HG03066 (cell line): ENCODE data around the gene LRRC10B.

ENCODE experiments used
- ATAC-seq: cut with Tn5 transposase; IDR thresholded peaks from one replicate; pipeline ENCODE4 v1.9.1; 2021; ENCODE audit warnings: low read depth; ENCODE audit not compliant: unreplicated experiment

LRRC10B gene

GRCh38 chr11:61507012-61507768 lies 1.4 kb upstream of the LRRC10B start:
- no peak for ATAC-seq

- no peak for ATAC-seq
Observed at GRCh38 chr11:61509043-61510029, 787 bp downstream of the LRRC10B start.

- ATAC-seq = no peak
Observed at GRCh38 chr11:61510166-61510919, 1.8 kb downstream of the LRRC10B start.

DNA sequence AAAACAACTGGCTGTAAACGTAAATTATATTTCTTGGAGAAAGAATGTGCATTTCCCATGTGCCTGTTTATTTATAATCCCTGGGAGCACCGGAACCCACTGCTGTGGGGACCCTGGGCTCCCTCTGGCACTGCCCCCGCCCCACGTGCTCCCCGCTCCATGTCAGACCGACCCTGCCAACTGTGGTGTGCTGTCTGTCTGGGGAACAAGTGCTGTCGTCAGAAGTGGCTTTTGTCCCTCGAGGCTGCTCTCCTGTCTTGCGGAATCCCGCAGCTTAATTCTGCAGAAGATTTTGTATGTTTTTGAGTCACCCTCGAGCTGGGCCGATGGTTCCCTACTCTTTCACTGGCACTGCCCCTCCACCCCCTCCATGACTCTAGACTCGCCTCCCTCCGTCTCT lies 2.4 kb downstream of the LRRC10B start:
- ATAC-seq = no peak

GRCh38 chr11:61511383-61511782 lies 2.8 kb downstream of the LRRC10B start:
- no peak for ATAC-seq

- ATAC-seq = no peak
Observed at GRCh38 chr11:61512435-61512834, 3.9 kb downstream of the LRRC10B start.

DNA sequence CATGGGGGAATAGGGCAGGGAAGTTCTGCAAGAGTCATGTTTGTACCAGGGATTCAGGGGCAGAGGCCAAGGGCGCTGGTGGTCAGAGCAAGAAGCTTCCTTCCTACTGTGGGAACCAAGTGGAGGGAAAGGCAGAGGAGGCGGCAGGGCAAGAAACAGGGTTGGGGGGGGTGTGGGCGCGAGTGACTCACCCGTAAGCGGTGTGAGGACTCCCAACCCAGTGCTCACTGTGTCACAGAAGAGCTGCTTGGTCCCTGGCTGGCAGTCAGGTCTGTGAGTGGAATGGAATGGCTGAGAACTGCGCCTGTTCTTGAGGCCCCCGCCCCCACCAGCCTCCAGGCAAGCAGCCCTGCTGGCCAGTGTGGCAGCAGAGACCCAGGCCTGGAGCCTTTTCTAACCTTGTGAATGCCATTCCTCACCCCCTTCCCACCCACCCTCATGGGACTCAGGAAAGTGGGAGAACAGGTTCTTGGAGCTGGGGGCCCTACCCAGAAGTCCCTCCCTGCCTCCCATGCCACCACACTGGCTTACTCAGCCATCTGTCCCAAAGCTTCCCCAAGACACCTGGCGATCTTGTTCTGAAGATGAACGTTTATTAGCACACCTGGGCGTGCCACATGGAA lies 4.7 kb downstream of the LRRC10B start:
- no peak for ATAC-seq

DNA sequence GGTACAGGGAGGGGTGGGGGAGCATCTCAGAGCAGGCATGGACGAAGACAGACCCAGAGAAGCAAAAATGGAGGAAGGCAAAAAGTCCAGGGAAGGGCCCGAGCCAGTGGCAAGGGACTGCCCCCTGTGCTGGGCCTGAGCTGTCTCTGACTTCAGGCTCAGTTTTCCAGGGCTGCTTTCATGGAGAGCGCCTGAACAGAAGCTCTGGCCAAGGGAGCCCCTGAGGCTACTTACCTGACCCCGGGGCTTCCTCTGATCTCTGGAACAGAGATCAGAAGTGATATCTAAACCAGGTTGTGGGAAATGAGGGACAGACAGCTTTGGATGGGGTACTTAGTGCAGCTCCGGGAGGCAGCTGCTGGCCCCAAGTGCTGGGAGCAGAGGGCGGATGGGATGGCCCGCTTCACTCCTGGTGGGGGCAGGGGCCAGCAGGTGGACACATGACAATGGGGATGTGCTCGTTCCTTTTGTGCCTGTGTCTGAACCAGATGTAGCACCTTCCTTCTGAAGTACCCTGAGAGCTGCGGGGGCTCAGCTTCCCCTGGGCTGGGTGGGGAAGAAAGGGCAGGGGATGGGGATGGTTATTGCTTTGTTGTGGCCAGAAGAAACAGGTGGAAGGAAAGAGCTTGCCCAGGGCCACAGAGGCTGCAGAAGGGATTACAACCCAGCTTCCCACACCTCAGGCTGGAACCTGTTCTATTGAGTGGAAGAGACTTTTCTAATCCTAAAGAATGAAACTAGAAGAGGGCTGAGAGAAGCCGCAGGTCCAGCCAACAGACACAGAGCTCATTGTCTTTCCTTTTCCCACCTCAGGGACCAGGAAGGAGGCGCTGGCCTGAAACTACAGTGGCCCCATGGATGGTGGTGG lies 5.7 kb downstream of the LRRC10B start:
- ATAC-seq = no peak

DNA sequence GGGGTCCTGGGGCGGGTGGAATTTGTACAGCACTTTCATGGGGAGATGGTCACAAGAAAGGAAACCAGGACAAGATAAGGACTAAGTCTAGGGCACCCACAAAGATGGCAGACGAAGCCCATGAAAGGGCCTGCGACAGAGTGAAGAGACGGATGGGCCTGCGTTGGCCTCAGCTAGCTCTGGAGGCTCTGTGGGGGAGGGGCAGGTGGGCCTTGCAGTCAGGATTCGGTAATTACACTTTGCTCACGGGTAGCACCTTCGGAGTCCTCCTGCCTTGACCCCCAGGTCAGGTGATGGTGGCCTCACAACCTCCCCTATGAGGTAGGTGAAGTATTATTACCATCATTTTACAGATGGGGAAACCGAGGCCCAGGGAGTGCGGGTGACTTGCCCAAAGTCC lies 7.1 kb downstream of the LRRC10B start:
- ATAC-seq = no peak

DNA sequence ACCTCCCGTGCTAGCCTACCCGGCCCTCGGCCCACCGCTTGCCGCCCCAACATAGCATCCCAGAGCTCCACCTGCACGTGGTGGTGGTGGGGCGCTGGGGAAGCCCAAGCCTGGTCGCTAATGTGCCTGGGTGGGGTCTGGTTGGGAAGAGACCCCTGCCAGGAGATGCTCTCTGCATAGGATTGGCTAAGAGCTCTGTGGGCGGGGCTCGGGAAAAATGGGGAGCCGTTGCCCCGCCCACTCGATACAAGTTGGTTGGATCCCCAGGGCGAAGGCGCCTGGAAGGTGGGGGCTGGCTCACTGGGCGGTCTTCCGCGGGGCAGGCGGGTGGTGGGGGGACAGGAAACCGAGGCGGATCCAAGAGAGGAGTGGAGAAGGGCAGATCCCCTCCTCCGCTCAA lies 7.6 kb downstream of the LRRC10B start:
- no peak for ATAC-seq

DNA sequence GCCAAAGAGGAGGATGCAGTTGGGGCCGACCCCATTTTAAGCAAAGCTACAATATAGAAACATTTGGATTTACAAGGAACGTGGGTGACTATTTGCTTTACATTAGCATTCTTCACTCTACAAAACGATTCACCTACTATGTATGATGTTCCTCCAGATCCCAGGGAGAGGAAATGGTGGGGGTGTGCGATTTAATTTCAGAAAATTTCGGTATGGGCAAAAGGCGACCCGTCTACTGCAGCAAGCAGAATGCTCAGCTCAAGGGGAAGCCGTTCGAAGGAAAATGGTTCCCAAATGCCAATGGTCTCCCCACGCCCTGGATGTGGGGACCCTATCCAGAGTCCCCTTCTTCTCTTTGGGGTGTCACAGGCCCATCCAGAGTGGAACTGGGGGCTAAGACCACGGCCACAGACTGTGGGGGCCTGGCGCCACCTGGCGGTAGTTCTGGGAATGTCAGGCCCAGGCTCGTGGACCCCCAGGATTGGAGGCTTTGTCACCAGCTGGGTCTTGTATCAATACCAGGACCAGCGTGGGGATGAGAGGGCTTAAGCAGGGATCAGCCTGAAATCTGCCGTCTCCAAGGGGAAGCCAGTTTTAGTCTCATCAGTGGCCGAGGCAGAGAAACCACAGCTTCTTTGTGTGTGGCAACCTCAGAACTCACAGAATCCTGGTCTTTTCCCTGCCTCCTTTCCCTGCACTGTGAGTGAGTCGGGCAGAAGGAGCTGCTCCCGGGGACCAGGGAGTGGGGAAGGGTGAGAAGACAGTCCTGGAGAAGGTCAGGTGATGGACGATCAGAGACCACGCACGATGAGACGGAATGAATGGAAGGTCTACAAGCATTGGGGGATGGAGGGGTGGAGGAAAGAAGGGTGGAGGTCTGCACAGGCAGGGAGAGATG lies 8.4 kb downstream of the LRRC10B start:
- ATAC-seq = no peak

DNA sequence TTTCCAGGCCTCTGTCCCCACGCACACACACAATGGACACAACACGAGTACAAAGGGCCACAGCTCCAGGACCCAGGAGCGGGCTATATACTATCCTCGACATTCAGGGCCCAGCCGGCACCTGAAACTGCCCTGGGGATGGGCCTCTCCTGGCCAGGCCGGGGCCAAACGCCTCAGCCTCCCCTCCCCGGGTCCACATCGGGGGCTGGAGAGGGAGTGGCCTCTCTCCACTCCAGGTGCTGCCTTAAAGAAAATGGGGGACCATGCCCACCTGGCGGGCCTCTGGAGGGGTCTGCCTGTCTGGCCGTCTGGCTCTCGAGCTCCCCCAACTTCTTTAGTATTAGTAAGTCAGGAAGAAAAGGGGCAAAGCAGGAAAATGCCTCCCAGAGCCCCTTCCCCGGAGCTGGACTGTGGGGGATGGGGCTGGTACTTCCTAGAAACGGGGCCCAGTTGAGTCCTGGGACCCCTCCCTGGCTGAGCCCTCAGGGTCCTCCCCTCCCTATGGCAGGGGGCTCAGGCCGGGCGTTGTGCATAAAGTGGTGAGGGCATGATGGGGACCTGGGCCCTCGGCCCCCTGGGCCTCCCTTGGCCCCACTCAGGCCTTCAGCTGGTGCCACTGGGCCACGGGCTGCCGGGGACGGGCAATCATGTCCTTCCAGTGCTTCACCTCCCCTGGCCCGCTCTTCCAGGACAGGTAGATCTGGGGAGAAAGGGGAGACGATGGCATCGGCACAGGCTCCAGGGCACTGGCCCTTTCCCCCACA lies 9.7 kb downstream of the LRRC10B start:
- no peak for ATAC-seq

GRCh38 chr11:61522881-61523280 lies 14.3 kb downstream of the LRRC10B start:
- ATAC-seq = no peak

DNA sequence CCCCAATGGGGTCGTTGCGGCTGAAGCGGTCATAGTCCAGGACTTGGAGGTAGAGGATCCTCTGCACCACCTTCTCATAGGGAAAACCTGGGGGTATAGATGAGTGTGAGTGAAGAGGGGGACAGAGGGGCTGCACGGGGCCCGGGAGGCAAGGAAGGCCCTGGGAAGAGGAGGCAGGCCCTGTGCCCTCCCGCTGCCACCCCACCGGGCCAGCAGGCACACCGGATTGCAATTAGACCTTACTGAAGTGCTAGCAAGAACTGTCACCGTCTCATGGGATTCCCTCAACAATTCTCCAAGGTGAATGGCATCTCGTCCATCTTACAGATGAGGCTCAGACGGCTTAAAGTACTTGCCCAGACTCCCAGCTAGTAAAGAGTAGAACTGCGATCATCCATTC lies 15.9 kb downstream of the LRRC10B start:
- no peak for ATAC-seq

- no peak for ATAC-seq
Observed at GRCh38 chr11:61524963-61525587, 16.5 kb downstream of the LRRC10B start.

DNA sequence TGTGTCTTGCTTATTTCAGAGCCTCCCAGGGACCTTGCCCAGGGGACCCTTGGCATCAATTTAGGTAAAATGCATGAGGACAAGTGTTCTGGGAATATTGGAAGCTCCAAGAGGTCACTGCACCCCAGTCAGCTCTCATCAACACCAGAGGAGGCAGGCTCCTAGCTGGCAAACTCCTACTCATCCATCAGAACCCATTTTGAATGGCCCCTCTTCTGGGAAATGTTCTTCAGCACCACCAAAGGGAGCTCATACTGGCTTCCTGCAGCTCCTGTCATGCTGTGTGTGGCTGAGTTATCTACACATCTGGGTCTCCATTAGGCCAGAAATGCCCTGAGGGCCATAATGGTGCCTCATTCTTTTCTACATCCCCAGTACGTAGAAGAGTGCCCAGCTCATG lies 17.7 kb downstream of the LRRC10B start:
- no peak for ATAC-seq

GRCh38 chr11:61526956-61527731 lies 18.6 kb downstream of the LRRC10B start:
- ATAC-seq = no peak
